Uterus (tissue), 2 donors: ENCODE measurements around the gene NOXA1.

ENCODE experiments used
- CTCF ChIP-seq, 4 experiments: fragments of 200-600 bp in 2 of 4; fragments of 450-650 bp in 2 of 4; sonication (generic) in 2 of 4; IDR thresholded peaks; one replicate each; pipeline ENCODE4 v1.5.1; 2016 to 2019; ENCODE audit warnings: antibody characterized with exemption in 4 of 4, mild to moderate bottlenecking in 2 of 4, moderate library complexity in 1 of 4
- POLR2A ChIP-seq, 2 donors: fragments of 450-650 bp; IDR thresholded peaks; one replicate each; pipeline ENCODE4 v1.6.1; 2016; ENCODE audit warnings: antibody characterized with exemption in 2 of 2, mild to moderate bottlenecking in 1 of 2, moderate library complexity in 1 of 2

DNA sequence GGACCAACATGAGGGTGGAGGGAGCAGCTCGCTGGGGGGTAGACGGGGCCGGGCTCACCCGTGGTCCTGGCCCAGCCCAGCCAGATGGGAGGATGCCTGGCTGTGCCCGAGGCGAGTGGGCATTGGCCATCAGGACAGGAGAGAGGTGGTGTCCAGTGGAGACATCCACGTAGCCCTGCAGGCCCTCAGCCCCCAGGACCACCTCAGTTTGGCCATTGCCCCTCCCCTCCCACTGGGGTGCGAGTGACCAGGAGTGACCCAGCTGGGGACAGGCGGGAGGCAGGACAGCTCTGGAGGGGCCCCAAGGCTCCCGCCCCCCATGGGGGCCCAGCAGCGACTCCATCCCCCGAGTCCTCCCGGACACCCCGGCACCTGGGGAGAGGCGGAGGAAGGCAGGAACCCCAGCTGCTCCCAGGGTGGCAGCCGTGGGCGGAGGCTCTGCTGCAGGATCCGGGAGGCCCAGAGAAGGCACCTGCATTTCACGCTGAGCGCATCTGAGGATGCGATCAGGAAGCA is 8.3 kb downstream of the NOXA1 start:
- no peak for TF ChIP-seq CTCF (IDR thresholded peaks at IDR 0.05)
- TF ChIP-seq POLR2A (IDR thresholded peaks at IDR 0.05): no peak
